ENCODE data around the gene FAM180B.

DNA sequence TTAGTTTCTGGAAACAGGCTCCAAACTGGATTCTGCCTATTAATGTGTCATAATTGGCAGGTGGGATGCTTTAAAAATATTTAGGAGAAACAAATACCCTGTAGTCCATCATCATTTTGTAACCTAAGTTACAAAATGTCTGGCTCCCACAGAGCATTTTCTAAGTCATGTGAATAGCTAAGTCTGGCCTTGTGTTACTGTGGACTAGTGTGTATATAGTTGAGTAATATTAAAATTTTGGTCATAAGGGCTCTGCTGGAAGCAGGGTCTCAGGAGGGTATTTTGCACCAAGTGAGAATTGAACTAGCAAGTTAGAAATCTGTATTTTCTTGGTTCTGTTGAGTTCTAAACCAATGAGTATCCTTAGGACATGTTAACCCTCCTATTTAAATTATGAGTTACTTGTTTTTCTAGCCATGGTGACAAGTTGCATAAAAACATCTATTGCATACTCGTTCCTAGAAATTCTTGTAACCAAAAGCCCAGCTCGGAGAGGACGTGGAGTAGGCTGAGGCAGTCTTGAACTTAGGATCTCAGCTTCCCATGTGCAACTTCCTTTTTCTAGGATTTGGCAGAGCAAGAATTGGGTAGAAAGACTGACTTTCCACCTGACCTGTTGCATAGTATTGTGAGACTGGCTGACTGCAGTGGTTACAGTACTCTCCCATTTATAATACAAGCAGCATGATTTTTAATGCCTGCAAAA, 15.7 kb upstream of the FAM180B start:
- TF ChIP-seq, protein P1, sequence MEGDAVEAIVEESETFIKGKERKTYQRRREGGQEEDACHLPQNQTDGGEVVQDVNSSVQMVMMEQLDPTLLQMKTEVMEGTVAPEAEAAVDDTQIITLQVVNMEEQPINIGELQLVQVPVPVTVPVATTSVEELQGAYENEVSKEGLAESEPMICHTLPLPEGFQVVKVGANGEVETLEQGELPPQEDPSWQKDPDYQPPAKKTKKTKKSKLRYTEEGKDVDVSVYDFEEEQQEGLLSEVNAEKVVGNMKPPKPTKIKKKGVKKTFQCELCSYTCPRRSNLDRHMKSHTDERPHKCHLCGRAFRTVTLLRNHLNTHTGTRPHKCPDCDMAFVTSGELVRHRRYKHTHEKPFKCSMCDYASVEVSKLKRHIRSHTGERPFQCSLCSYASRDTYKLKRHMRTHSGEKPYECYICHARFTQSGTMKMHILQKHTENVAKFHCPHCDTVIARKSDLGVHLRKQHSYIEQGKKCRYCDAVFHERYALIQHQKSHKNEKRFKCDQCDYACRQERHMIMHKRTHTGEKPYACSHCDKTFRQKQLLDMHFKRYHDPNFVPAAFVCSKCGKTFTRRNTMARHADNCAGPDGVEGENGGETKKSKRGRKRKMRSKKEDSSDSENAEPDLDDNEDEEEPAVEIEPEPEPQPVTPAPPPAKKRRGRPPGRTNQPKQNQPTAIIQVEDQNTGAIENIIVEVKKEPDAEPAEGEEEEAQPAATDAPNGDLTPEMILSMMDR (IDR thresholded peaks at IDR 0.05; ENCODE audit: low read length), result no peak
- TF ChIP-seq EZH2 (IDR thresholded peaks at IDR 0.05; ENCODE audit: borderline replicate concordance, low read length), result no peak
